Measurements from ENCODE around the gene FLACC1. TPM values are rescaled to one million over a fixed set of nuclear protein-coding genes. Genes with fewer than 3 reads are reported as not detected.

The FLACC1 gene
- total RNA-seq, 4 donors from 2014 or later: 0.68 to 4.7 (median 1.9) TPM

DNA sequence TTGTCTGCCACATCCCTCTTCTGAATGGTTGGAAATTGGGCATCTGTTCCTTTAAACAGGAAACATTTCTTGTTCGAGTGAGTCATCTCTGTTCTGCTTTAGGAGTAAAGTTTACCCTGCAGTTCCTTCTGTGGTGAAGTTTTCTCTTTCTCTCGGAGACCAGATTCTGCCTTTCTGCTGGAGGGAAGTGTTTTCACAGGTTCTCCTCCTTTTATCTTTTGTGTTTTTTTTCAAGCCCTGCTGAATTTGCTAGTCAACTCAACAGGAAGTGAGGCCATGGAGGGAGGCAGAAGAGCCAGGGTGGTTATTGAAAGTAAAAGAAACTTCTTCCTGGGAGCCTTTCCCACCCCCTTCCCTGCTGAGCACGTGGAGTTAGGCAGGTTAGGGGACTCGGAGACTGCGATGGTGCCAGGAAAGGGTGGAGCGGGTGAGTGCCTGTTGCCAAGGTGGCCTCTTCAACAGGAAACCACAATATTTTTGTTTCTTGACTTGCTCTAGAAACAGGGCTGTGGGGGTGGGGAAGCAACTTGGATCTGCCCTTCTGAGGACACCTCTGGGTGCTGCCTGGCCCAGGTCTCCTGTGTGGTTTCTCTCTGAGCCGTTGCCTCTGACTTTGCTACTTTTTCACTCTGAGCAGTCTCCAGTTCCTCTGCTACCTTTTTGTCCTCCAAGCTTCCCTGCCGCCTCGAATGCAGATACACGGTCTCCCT is 99.0 kb downstream of the FLACC1 start:
- TF ChIP-seq, protein P1, sequence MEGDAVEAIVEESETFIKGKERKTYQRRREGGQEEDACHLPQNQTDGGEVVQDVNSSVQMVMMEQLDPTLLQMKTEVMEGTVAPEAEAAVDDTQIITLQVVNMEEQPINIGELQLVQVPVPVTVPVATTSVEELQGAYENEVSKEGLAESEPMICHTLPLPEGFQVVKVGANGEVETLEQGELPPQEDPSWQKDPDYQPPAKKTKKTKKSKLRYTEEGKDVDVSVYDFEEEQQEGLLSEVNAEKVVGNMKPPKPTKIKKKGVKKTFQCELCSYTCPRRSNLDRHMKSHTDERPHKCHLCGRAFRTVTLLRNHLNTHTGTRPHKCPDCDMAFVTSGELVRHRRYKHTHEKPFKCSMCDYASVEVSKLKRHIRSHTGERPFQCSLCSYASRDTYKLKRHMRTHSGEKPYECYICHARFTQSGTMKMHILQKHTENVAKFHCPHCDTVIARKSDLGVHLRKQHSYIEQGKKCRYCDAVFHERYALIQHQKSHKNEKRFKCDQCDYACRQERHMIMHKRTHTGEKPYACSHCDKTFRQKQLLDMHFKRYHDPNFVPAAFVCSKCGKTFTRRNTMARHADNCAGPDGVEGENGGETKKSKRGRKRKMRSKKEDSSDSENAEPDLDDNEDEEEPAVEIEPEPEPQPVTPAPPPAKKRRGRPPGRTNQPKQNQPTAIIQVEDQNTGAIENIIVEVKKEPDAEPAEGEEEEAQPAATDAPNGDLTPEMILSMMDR (IDR thresholded peaks at IDR 0.05; ENCODE audit: low read depth): no peak

DNA sequence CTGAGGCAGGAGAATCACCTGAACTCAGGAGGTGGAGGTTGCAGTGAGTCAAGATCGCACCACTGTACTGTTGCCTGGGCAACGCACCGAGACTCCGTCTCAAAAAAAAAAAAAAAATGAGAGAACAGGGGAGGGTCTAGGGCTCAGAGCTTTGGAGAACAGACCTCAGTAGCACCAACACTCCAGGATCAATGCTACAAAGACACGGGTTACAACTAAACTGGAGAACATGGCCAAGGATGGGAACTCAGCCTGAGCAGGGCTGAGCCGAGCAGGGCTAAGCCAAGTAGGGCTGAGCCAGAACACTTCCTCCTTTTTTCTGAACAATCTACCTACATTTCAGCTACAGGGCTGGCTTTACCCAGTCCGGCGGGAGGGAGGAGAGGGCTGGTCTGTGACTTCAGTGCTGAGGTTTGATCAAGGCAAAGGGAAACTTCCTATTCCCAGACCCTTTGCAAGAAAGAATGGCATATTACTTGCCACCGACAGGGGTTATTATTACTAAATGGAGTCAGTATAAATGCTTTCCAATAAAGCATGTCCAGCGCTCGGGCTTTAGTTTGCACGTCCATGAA is 99.7 kb downstream of the FLACC1 start:
- TF ChIP-seq, protein P1 (IDR thresholded peaks at IDR 0.05; ENCODE audit: low read depth): no peak

DNA sequence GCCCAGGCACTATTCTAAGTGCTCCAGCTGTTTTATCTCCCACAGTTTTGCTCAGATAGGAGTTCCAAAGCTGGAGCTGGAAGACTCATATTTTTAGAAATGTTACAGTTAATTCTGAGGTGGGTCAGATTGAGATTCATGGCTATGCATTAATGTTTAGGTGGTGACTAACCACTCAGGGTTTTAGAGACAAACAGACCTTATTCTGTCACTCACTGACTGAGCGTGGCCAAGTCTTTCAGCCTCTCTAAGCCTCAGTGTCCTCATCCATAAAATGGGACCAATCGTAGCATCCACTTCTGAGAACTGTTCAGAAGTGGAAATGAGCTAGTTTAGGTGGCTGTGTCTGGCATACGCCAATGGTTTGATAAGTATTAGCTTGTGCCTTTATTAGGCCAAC is 101.1 kb downstream of the FLACC1 start:
- TF ChIP-seq, protein P1 (IDR thresholded peaks at IDR 0.05; ENCODE audit: low read depth): no peak

DNA sequence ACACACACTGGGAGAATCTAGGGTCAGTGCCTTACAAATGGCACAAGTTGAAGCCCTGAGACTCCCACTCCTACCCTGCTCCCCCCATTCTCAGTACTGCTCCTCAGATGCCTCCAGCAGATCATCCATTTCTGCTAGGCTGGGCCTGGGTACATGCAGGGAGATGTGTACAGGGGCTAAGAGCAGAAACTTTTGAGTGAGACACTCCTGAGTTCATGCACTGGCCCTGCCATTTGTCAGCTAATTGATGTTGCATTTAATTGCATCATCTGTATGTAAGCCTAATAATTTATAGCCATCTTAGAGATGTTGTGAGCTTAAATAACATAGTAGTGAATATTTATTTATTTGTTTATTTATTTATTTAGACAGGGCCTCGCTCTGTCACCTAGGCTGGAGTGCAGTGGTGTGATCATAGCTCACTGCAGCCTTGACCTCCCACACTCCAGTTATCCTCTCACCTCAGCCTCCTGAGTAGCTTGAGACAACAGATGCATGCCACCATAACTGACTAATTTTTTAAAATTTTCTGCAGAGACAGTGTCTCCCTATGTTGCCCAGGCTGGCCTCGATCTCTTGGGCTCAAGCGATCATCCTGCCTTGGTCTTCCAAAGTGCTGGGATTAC is 101.6 kb downstream of the FLACC1 start:
- TF ChIP-seq, protein P1 (IDR thresholded peaks at IDR 0.05; ENCODE audit: low read depth): no peak

DNA sequence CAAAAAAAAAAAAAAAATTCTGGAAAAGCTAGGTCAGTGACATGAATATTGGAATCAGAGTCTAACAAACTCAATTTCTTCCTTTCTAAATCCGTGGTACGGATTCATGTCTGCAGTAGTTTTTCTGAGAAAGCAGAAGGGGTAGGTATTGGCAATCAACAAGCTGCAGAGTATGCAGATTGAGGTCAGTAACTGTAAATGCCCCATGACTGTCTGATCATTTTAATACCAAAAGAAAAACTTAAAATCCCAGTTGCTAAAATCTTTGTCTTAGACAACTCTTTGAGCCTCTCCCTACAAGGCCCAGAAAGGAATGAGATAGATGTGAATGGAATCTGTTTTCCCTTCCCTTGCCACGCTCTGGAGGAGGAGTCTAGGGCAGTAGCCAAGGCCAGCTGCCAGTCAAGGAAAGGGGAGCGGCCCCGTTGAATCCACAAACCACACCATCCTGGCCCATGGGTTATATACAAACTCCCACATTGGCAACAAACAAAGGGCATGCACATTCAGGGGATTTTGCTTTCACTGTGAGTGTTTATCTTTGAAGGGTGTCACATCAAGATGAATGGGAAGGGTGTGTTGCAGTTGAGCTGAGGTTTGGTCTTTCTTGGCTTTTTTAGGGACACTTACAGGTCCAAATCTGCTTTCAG is 102.9 kb downstream of the FLACC1 start:
- TF ChIP-seq, protein P1 (IDR thresholded peaks at IDR 0.05; ENCODE audit: low read depth): no peak

DNA sequence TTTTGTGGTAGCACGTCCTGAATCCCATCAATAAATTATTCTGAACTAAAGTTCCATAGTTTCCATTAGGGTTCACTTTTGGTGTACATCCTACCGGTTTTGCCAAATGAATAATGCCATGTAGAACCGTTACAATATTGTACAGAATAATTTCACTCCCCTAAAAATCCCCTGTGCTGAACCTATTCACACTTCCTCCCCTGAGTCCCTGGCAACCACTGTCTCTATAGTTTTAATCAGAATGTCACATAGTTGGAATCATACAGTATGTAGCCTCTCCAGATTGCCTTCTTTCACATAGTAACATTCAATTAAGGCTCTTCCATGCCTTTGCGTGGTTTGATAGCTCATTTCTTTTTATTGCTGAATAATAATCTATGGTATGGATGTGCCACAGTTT is 106.4 kb downstream of the FLACC1 start:
- TF ChIP-seq, protein P1 (IDR thresholded peaks at IDR 0.05; ENCODE audit: low read depth): no peak

DNA sequence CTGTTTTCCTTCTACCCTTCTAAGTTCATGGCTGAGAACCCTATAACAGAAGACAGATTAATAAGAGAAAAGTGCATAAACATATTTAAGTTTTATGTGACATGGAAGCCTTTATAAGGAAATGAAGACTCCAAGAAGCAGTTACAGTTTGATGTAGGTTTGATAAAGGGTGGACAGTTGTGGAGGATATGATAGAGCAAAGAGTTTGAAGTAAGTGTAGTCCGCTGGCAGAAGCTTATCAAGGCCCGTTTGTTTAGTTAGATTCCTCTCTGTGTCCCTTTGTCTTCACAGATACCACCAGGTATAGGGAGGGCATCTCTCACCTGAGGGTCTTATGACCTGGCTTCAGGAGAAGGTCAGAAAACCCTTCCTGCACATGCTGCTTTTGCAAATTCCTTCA is 107.3 kb downstream of the FLACC1 start:
- TF ChIP-seq, protein P1 (IDR thresholded peaks at IDR 0.05; ENCODE audit: low read depth): no peak

All from subcutaneous adipose tissue (tissue), 4 donors.